ENCODE data around the gene NRN1.
A peak's percentile ranks its signal among the peaks of the same experiment; 100 is the strongest.

NRN1 gene

DNA sequence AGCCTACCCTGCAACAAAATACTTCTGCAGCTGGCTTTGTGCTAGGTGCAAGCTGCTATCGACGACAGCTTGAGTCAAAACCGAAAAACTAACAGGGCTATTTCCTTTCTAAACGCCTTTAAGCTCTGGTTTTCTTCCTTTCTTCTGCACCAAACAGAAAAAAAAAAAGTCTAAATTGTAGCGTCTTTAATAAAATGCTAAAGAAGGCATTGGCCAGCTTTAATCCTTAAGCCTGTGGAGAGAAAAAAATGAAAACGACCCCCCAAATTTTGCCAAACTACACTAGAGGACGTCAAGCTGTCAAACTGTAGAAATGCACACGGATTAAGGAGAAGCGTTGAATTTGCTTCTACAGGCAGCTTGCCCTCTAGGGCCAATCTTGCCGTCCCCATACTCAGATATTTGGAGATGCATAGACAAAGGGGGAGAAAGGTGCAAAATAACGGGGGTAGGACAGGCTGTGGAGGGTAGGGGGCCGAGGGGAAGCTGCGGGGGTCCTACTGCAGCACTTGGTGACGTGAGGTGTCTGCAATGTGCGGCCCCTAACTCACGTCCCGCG lies 1.4 kb upstream of the NRN1 start:
- Histone ChIP-seq H3K4me3 (ENCODE audit: low read depth, low read length) (peak overlapping the region; percentile 72), H3K36me3 (no peaks in the 10 kb centered on the region)
- no peak for DNase-seq

DNA sequence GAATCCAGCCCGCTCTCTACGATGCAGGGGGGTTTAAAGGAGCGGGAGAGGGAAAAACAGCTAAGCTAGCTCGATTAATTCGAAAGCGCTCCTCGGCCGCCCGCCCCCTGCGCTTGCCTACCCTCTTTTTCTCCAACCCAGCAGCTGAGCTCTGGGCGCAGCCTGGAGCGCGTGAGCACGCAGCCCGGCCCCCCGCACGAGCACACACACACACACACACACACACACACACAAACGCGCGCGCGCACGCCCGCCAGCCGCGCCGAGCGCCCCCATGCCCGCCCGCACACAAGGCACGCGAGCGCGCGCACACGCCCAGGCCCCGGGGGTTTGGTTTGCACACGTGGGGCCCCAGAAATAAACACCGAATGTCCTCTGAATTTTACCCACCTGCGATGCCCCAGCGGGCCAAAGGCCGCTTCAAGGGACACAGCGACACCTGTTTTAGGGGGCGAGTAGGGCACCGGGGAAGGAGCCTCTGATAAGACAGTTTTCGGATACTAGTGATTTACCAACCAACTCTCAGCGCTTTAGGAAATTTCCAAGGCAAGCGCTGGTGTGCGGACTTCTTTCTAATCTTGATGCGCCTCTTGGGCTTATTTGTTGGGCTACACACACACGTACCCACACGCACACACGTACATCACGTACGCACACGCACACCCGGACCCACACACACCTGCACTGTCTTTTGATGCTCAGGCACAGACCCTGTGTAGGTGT lies 802 bp upstream of the NRN1 start:
- peak; percentile 34 for DNase-seq
- peaks cover 73% of the 10 kb centered on the region for H3K27me3 ChIP-seq

More for the DNA sequence above, 1.4 kb upstream of the NRN1 start:
- H3K27me3 ChIP-seq, result peaks cover 67% of the 10 kb centered on the region
- no peaks in the 10 kb centered on the region for H3K9me3 ChIP-seq
- no peaks in the 10 kb centered on the region for H3K4me1 ChIP-seq
- TF ChIP-seq, protein P1, sequence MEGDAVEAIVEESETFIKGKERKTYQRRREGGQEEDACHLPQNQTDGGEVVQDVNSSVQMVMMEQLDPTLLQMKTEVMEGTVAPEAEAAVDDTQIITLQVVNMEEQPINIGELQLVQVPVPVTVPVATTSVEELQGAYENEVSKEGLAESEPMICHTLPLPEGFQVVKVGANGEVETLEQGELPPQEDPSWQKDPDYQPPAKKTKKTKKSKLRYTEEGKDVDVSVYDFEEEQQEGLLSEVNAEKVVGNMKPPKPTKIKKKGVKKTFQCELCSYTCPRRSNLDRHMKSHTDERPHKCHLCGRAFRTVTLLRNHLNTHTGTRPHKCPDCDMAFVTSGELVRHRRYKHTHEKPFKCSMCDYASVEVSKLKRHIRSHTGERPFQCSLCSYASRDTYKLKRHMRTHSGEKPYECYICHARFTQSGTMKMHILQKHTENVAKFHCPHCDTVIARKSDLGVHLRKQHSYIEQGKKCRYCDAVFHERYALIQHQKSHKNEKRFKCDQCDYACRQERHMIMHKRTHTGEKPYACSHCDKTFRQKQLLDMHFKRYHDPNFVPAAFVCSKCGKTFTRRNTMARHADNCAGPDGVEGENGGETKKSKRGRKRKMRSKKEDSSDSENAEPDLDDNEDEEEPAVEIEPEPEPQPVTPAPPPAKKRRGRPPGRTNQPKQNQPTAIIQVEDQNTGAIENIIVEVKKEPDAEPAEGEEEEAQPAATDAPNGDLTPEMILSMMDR (IDR thresholded peaks at IDR 0.05; ENCODE audit: low read depth, low read length), result no peak

DNA sequence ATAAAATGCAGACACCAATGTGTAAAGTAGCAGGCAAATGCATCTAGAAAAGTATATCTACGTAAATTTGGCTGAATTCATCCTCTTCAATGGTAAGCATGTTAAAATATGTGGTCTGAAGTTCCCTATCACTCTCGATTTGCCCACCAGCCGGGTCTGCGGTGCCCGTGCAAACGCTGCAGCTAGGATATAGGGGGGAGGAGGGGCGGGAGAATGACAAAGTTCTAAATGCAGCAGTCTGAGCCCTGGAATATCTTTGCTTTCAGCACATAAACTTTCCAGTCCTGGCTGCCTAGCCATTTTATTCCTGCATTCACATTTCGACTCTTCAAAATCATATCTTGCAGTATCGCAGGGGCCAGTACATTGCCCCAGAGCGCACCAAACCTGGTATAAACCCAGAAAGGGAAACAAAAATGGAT lies 708 bp downstream of the NRN1 start:
- TF ChIP-seq, protein P1 (IDR thresholded peaks at IDR 0.05; ENCODE audit: low read depth, low read length), result no peak
- Histone ChIP-seq H3K36me3 (no peaks in the 10 kb centered on the region), H3K27me3 (peaks cover 80% of the 10 kb centered on the region), H3K4me3 (ENCODE audit: low read depth, low read length) (peak overlapping the region; percentile 72), H3K4me1 (no peaks in the 10 kb centered on the region), H3K9me3 (peaks cover 5% of the 10 kb centered on the region)
- DNase-seq, result no peak

More for the DNA sequence above, 802 bp upstream of the NRN1 start:
- no peaks in the 10 kb centered on the region for H3K9me3 ChIP-seq
- H3K4me1 ChIP-seq, result no peaks in the 10 kb centered on the region
- TF ChIP-seq, protein P1 (IDR thresholded peaks at IDR 0.05; ENCODE audit: low read depth, low read length), result peak; percentile 46
- H3K4me3 ChIP-seq (ENCODE audit: low read depth, low read length), result peak overlapping the region; percentile 72
- no peaks in the 10 kb centered on the region for H3K36me3 ChIP-seq

- Histone ChIP-seq H3K4me3 (ENCODE audit: low read depth, low read length) (no peak overlapping the region; the same call in 1 of the 2 replicates), H3K4me1 (no peaks in the 10 kb centered on the region), H3K27me3 (peaks cover 84% of the 10 kb centered on the region), H3K36me3 (no peaks in the 10 kb centered on the region), H3K9me3 (peaks cover 5% of the 10 kb centered on the region)
- no peak for DNase-seq
- TF ChIP-seq, protein P1 (IDR thresholded peaks at IDR 0.05; ENCODE audit: low read depth, low read length), result no peak
Measured at GRCh38 chr6:6005051-6006005, 1.4 kb downstream of the NRN1 start.

DNA sequence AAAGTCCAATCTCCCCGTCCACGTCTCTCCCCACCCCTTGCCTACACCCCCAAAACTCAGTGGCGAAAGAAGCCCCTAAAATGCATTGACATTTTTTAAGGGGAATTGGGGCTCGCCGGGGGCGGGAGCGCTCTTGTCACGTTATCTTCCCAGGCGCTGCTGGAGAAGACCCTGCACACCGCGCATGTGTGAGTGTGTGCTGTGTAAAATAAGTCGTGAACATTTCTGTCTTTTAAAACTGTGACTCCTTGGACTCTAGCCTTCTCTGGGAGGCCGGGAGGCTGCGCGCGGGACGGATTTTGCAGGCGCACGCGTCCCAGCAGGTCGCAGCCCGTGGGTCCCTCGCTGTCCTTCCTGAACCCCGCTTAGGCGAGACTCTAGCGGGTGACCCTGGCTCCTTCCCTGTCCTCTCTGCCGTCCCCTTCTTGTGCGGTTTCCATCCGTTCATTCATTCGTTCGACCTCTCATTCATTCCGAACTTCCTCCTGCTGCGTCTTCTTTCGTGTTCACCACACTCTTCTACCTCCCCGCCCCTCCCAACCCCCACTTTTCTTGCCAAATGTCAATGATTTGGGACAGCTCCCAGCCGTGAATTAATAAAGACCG lies 2.2 kb downstream of the NRN1 start:
- Histone ChIP-seq H3K27me3 (peaks cover 89% of the 10 kb centered on the region), H3K36me3 (no peaks in the 10 kb centered on the region), H3K9me3 (peaks cover 5% of the 10 kb centered on the region), H3K4me1 (no peaks in the 10 kb centered on the region), H3K4me3 (ENCODE audit: low read depth, low read length) (peak overlapping the region; percentile 33)
- DNase-seq, result no peak
- TF ChIP-seq, protein P1 (IDR thresholded peaks at IDR 0.05; ENCODE audit: low read depth, low read length), result no peak
